ENCODE data around the gene SORCS2. TPM values are rescaled to one million over a fixed set of nuclear protein-coding genes. Genes with fewer than 3 reads are reported as not detected.

Gene SORCS2
- total RNA-seq, 1 donor from 2014 or later: 1.7 TPM

GRCh38 chr4:7510066-7510465 is 317.7 kb downstream of the SORCS2 start:
- DNase-seq (ENCODE audit: low spot score): no peak

DNA sequence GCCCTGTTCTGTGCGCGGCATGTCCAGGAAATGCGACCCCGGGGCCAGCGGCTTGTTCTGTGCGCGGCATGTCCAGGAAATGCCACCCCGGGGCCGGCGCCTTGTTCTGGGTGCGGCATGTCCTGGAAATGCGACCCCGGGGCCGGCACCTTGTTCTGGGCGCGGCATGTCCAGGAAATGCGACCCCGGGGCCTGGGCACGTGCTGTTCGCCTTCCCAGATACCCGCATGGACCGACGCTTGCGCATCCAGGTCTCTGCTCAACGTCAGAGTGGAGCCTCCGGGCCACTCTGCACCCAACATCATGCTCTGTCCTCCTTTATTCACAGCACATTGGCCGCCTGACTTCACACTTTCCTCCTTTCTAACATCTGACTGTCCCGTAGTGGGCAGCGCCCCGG is 318.2 kb downstream of the SORCS2 start:
- DNase-seq (ENCODE audit: low spot score): no peak

GRCh38 chr4:7511525-7511924 is 319.2 kb downstream of the SORCS2 start:
- DNase-seq (ENCODE audit: low spot score): no peak

DNA sequence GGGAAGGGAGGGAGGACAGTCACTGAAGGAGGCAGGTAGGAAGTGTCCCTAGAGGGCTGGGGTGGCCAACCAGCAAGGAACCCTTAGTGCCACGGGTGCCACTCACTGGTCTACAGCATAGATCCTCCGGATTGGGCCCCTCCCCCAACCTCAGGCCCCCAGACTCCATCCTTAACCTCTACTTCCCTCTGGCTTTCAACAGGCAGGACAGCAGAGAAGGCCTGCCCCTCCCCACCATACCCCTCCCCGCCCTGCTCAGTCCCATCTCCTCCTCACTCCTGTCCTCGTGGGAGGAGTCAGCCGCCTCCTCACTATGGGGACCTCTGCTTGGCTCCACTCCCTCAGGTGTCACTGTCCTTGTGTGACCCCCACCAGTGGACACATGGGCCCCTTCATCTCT is 320.1 kb downstream of the SORCS2 start:
- no peak for DNase-seq (ENCODE audit: low spot score)

- DNase-seq (ENCODE audit: low spot score): no peak
Measured at GRCh38 chr4:7512946-7513345, 320.6 kb downstream of the SORCS2 start.

DNA sequence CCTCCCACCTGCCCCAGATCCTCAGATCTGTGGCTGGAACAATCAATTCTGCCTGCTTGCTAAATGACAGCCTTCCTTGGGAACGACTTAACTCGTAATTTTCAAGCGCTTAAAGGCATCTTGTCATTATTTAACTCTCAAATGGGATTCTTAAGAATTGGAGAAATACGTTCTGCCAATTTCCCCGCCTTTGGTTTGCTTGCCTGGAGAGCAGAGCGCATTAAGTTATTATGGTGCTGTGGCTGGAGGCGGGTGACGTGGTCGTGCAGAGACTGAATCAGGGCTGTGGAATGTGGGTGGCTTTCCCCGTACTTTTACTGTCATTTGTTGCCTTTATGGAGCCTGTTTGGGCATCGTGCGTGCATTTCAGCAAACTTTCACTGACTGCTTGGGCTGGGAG is 321.3 kb downstream of the SORCS2 start:
- no peak for DNase-seq (ENCODE audit: low spot score)

GRCh38 chr4:7514281-7514680 is 321.9 kb downstream of the SORCS2 start:
- DNase-seq (ENCODE audit: low spot score): no peak

GRCh38 chr4:7514789-7515188 is 322.5 kb downstream of the SORCS2 start:
- DNase-seq (ENCODE audit: low spot score): no peak

GRCh38 chr4:7515390-7515902 is 323.1 kb downstream of the SORCS2 start:
- peak; percentile 34 for DNase-seq (ENCODE audit: low spot score)

GRCh38 chr4:7516096-7516772 is 323.9 kb downstream of the SORCS2 start:
- no peak for DNase-seq (ENCODE audit: low spot score)

DNA sequence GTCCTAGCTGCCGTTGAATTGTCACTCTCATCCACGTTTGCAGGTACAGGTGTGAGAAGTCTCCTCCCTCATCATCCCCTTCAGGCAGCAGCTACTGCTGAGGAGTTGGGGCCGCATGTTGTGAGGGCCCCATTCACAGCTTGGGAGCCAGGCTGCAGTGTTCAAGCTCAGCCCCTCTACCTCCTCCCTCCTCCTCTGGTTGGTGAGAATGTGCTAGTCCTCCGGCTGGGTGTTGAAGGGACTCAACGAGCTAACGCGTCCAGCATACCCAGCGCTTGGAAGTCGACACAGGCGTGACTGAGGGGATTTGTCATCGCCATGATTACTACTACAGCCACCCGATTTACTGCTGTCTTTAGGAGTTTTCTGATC is 324.4 kb downstream of the SORCS2 start:
- no peak for DNase-seq (ENCODE audit: low spot score)

GRCh38 chr4:7518871-7519637 is 326.7 kb downstream of the SORCS2 start:
- no peak for DNase-seq (ENCODE audit: low spot score)

DNA sequence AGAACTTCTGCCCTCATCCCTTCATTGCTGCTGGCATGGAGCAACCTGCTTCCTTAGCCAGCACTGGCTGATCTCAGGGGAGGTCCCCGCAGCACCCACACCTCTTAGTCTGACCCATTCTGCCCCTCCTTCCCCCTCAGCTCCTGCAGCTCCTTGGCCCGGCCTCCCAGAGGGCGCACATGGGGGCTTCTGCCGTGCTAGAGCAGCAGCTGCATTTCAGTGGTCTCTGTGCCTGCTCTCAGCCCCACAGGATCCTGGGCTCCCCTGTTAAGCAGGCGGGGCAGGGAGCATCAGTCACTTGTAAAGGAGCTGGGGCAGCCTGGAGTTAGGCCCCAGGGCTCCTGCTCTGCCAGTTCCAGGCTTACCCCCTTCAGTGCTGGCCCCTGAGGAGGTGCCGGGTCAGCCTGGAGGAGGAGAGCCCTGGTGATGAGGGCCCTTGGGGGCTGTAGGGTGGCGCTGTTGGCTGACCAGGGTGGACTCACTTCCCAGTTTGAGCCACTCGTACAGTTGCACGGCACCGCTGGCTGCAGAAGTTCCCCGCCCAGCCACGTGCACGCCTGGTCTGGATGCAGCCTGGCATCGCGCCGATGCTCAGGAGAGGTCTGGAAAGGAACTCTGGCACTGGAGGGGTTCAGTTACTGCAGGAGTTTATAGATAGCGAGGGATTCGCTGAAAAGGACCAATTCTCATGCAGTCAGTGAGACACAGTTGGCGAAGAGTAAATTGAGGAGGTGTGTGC is 327.5 kb downstream of the SORCS2 start:
- DNase-seq (ENCODE audit: low spot score): no peak

- DNase-seq (ENCODE audit: low spot score): no peak
Measured at GRCh38 chr4:7521666-7522065, 329.3 kb downstream of the SORCS2 start.

GRCh38 chr4:7522452-7523220 is 330.3 kb downstream of the SORCS2 start:
- no peak for DNase-seq (ENCODE audit: low spot score)

DNA sequence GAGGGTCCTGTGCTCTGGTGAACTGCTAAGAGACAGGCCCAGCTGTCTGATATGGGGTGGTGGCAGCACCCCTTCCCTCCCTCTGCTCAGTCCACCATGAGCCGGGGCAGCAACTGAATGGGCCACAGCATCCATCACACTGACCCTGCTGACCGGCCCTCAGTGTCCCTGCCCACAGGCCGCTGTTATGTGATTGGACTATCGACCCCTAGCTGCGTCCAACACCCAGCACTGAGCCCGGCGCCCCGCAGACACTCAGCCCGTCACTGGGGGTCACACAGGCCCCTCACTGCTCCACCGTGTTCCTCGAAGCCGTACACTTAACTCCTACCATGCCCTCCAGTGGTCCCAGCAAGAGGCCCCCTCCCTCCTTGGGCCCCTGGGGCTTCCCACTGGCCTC is 331.2 kb downstream of the SORCS2 start:
- no peak for DNase-seq (ENCODE audit: low spot score)

- no peak for DNase-seq (ENCODE audit: low spot score)
Measured at GRCh38 chr4:7524064-7524682, 331.8 kb downstream of the SORCS2 start.

- no peak for DNase-seq (ENCODE audit: low spot score)
Measured at GRCh38 chr4:7524843-7525242, 332.5 kb downstream of the SORCS2 start.

DNA sequence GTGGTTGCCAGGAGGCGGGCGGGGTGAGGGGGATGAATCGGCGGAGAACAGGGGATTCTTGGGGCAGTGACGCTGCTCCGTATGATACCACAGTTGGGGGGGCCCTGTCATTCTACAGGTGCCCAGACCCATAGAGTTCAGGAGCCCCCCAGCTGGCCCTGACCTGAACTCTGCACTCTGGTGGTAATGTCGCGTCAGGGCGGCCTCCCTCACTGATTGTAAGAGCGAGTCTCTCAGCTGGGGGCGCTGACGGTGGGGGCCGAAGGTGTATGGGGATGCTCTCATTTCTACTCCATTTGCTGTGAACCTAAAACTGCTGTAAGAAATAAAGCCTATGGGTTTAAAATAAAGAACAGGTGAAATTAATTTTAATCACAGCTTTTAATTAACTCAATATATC is 334.2 kb downstream of the SORCS2 start:
- DNase-seq (ENCODE audit: low spot score): no peak

- no peak for DNase-seq (ENCODE audit: low spot score)
Measured at GRCh38 chr4:7526929-7527535, 334.7 kb downstream of the SORCS2 start.

Data from mucosa of gallbladder (tissue), 1 donor.